Measurements from ENCODE around the gene FGF14.
A peak's percentile ranks its signal among the peaks of the same experiment; 100 is the strongest.

Gene FGF14

DNA sequence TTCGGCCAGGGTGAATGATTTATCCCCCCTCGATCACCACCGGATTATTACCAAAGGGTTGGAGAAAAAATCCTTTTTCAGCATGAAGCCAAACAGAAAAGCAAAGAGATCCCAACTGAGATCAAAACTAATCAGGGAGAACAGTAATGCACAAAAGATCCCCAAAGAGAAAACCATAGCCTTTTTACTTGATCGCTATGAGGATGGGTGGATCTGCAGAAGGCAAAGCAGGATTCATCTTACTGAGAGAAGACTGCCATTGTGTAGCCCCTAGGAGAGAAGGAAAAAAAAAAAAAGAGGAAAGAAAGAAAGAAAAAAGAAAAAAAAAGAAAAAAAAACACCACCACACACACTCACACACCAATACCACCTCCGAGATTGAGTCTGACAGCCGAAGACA, at the start of gene FGF14:
FGF14 (minus strand) TSS at position 283 of the 400 bp plus-strand sequence.
- DNase-seq (ENCODE audit: low read depth): no peak

GRCh38 chr13:102443249-102443648, 41.4 kb upstream of the FGF14 start:
- DNase-seq (ENCODE audit: low read depth): no peak

- DNase-seq (ENCODE audit: low read depth): no peak
Observed at GRCh38 chr13:102441085-102441484, 39.2 kb upstream of the FGF14 start.

GRCh38 chr13:102440259-102440936, 38.5 kb upstream of the FGF14 start:
- DNase-seq (ENCODE audit: low read depth): no peak

DNA sequence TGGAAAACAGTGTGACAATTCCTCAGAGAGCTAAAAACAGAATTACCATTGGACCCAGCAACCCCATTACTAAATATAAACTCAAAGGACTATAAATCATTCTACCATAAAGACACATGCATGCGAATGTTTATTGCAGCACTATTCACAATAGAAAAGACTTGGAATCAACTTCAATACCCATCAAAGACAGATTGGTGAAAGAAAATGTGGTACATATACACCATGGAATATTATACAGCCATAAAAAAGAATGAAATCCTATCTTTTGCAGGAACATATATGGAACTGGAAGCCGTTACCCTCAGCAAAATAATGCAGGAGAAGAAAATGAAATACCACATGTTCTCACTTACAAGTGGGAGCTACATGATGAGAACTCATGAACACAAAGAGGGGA, 20.8 kb upstream of the FGF14 start:
- DNase-seq (ENCODE audit: low read depth): no peak

DNA sequence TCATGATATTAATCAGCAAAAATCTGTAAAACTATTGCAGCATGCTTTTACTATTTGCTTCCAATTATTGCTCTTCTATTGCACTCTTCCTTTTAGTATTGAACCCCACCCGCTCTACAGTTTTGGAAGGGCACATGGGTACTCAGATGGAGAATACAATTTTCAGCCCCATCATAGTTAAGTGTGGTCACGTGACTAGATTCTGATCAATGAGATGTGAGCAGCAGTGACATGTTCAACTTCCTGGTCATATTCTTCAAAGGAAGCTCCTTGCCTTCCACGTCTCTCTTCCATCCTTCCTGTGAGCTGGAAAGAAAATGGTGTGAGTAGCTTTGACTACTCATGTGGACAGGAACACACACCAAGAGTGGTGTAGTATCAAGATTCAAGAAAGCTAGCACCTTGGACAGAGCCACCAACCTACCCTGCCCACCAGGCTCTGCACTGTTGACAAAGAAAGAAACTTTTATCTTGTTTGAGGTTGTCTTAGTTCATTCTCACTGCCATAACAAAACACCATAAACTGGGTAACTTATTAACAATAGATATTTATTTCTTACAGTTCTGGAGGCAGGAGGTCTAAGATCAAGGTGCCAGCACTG, 3.8 kb upstream of the FGF14 start:
- DNase-seq (ENCODE audit: low read depth): no peak

GRCh38 chr13:102402290-102402689, 442 bp upstream of the FGF14 start:
- DNase-seq (ENCODE audit: low read depth): no peak

- no peak for DNase-seq (ENCODE audit: low read depth)
Observed at GRCh38 chr13:102401265-102401664, 583 bp downstream of the FGF14 start.

DNA sequence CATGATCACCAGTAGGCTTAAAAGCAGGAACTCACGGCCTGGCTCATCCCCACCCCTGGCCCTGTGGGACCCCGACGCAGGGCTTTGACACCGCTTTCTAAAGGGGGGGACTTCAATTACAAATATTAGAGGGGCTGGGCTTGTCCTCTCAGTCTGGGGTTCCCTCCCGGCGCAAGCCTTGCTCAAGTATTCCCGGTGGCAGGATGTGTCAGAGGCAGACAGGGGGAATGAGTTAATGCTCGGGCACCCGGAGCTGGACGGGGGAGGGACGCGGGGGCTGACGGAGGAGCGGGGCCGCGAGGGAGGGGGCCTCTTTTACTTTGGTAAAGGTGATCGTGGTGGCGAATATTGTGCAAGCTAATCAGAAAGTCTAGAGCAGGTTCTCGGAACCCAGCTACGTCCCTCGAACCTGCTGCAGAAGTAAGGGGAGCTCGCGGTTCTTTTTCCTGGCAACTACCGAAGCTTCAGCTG, 1.1 kb downstream of the FGF14 start:
- no peak for DNase-seq (ENCODE audit: low read depth)

- DNase-seq (ENCODE audit: low read depth): no peak
Observed at GRCh38 chr13:102399791-102400674, 1.8 kb downstream of the FGF14 start.

DNA sequence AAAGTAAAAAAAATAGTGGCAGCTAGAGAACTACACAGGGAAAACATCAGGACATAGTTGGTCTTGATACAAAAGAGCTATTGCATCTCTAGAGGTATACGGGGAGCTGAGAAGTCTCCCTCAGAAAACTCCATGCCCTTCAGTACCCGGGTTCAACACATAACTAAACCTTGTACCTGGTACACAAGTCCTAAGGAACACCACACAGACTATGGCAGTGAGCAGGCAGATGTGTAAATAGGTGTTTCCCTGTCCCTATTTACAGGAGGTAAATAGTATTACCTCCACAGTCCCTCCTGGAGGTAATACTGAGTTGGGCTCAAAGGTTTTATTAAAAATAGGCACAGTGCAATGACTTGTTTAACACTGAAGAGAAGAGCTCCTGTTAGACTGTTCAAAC, 5.9 kb downstream of the FGF14 start:
- no peak for DNase-seq (ENCODE audit: low read depth)

DNA sequence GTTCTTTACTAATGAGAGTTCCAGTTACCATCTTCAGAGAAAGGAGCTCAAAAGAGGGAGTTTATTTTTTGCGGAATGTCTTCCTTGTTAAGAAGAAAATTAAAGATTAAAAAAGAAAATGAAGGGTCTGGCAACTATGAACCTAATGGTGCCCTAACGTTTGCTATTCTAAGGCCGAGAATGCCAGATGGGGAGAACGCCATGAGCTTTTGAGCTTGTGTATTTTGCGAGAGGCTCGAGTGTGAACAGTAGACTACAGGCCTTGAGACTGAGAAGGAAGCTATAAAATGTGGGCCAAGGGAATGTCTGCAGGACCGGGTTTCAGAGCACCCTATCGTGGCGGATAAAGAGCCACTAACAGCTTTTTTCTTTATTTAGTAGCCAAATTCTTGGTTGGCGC, 6.7 kb downstream of the FGF14 start:
- no peak for DNase-seq (ENCODE audit: low read depth)

GRCh38 chr13:102394158-102395053, 7.4 kb downstream of the FGF14 start:
- peak; percentile 86 for DNase-seq (ENCODE audit: low read depth)

GRCh38 chr13:102392481-102393209, 9.2 kb downstream of the FGF14 start:
- DNase-seq (ENCODE audit: low read depth): no peak

- DNase-seq (ENCODE audit: low read depth): no peak
Observed at GRCh38 chr13:102386461-102386860, 15.4 kb downstream of the FGF14 start.

DNA sequence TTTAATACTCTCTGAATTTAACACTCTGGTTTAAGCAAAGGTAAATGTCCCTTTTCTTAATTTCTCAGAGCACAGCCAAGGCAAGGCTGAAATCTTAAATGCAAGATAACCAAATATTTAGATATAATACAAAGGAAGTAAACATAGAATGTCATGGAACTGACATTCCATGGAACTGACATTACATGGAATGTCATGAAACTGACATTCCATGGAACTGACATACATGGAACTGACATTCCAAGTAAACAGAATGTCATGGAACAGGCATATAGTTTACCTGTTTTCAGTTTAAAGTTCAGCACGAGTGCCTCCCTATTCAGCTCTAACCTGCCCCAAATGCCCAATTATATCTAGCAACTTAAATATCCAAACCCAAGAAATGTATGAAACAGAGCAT, 21.8 kb downstream of the FGF14 start:
- no peak for DNase-seq (ENCODE audit: low read depth)

GRCh38 chr13:102376318-102376717, 25.5 kb downstream of the FGF14 start:
- no peak for DNase-seq (ENCODE audit: low read depth)

- no peak for DNase-seq (ENCODE audit: low read depth)
Observed at GRCh38 chr13:102374726-102375125, 27.1 kb downstream of the FGF14 start.

DNA sequence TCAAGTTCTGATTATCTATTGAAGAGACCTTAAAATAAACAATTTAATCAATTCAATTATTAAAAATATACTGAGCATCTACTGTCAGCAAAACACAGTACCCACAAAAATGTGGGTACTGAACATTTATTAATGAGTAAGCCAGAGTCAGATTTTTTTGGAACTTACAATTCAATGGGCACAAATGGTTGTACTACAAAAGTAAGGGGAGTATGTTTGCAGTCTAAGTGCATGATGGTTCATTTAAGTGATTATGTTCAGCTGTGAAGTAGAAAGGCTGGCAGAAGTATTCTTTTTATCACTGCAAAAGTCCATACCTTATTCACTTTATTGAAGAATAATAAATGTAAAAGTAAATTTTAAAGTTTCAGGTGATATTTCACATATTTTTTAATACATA, 27.6 kb downstream of the FGF14 start:
- no peak for DNase-seq (ENCODE audit: low read depth)

- no peak for DNase-seq (ENCODE audit: low read depth)
Observed at GRCh38 chr13:102373221-102373620, 28.6 kb downstream of the FGF14 start.

DNA sequence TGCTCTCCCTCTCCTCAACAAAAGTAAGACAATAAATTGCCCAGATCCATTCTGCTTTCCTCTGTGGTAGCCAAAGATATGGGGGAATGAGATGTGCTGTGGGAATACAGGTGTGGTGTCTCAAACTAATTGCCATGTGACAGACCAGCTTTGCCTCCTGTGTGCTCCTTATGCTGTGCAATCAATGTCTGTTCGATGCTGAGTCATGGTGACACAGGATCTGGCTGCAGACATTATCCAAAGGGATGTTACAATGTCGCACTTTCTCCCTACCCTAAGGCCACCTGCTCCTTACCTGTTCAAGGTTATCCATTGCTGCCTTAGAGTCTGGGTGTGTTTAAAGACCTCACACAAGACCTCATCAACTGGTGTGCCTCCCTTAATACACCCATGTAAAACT, 32.5 kb downstream of the FGF14 start:
- no peak for DNase-seq (ENCODE audit: low read depth)
